SU-DHL-6 (cell line): ENCODE results near the gene SNAP29.

Experiments
- CTCF ChIP-seq: fragments of 200-600 bp; sonication (generic); IDR thresholded peaks from one replicate; pipeline ENCODE4 v1.5.1; 2017; ENCODE audit warnings: antibody characterized with exemption, mild to moderate bottlenecking, low read length, moderate library complexity; ENCODE audit not compliant: insufficient read depth, poor library complexity, severe bottlenecking
- EZH2phosphoT487 ChIP-seq: fragments of 200-600 bp; sonication (generic), shearing (Covaris generic); conservative IDR thresholded peaks from 2 replicates; pipeline ENCODE4 v1.6.1; 2018; ENCODE audit warnings: mild to moderate bottlenecking, antibody characterized with exemption, low read length, moderate library complexity, mixed read lengths

DNA sequence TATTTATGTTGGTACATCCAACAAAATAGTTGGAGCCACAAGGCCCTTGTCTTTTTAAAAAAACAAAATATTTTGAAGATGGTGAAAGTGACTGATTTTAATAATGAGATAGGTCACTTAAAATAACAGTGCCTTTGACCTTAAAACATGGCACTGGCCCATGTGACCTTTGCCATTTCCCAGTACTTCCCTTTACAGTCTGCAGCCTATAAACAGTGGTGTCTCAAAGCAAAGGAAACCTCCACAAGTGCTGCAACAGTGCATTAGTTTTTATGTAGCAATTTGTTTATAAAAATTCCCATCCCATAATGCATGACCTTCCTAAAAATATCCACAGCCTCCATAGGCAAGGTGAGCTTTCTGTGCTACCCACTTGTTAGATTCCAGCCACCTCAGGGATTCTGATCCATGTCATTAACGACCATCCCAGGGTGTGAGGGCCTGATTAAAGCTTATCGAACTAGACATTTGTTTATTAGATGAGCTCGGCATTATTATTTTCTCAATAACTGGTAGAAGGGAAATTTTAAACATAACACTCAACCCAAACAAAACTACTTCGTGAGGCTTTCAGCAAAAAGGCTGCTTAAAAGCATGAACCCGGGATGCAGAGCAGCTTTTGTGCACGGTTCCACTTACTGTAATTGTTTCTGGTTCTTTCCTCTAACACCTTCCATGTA lies 30.4 kb downstream of the SNAP29 start:
- no peak for TF ChIP-seq CTCF
- no peak for TF ChIP-seq EZH2phosphoT487
